PFSK-1 (cell line): Measurements from ENCODE around the gene RIPOR2.

Experiments used
- FOXP2 ChIP-seq: optimal IDR thresholded peaks from 2 replicates; pipeline ENCODE3; 2011; ENCODE audit warnings: borderline replicate concordance, control low read depth, inconsistent platforms; ENCODE audit not compliant: insufficient read depth; ENCODE audit errors: extremely low read length, extremely low read depth
- POLR2AphosphoS5 ChIP-seq: IDR thresholded peaks from 2 replicates; pipeline ENCODE4 v1.6.1; 2012; ENCODE audit warnings: low read depth, mild to moderate bottlenecking, control low read depth, low read length, moderate library complexity
- SIN3A ChIP-seq: IDR thresholded peaks from 2 replicates; pipeline ENCODE4 v1.6.1; 2012; ENCODE audit warnings: mild to moderate bottlenecking, low read length, moderate library complexity, borderline replicate concordance; ENCODE audit not compliant: insufficient read depth
- TAF1 ChIP-seq: IDR thresholded peaks from 2 replicates; pipeline ENCODE4 v1.6.1; 2012; ENCODE audit warnings: low read length, control low read depth, borderline replicate concordance; ENCODE audit not compliant: insufficient read depth
- TF ChIP-seq, protein P1 (sequence below), 2 experiments: IDR thresholded peaks; 2 replicates each; pipeline versions ENCODE4 v1.6.1 to v1.8.0; 2011 to 2012; ENCODE audit warnings: low read depth in 2 of 2, low read length in 2 of 2, control low read depth in 1 of 2, inconsistent platforms in 1 of 2, mild to moderate bottlenecking in 1 of 2, moderate library complexity in 1 of 2; ENCODE audit not compliant: insufficient read depth in 1 of 2

Gene RIPOR2

DNA sequence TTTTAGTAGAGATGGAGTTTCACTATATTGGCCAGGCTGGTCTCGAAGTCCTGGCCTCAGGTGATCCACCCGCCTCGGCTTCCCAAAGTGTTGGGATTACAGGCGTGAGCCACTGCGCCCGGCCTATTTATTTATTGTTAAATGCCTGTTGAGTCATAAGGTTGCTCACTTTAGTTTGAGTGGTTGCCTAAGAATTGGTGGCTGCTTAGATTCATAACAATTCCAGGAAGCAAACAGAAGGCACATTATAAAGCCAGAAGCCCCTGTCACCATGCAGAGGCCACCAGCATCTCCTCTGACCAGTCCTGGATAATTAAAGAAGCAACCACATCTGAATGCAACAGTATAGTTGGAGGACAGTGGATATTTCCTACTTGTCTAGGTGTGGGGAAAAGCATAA, 113.1 kb downstream of the RIPOR2 start:
- TF ChIP-seq TAF1, result no peak
- TF ChIP-seq POLR2AphosphoS5, result no peak
- TF ChIP-seq, protein P1, sequence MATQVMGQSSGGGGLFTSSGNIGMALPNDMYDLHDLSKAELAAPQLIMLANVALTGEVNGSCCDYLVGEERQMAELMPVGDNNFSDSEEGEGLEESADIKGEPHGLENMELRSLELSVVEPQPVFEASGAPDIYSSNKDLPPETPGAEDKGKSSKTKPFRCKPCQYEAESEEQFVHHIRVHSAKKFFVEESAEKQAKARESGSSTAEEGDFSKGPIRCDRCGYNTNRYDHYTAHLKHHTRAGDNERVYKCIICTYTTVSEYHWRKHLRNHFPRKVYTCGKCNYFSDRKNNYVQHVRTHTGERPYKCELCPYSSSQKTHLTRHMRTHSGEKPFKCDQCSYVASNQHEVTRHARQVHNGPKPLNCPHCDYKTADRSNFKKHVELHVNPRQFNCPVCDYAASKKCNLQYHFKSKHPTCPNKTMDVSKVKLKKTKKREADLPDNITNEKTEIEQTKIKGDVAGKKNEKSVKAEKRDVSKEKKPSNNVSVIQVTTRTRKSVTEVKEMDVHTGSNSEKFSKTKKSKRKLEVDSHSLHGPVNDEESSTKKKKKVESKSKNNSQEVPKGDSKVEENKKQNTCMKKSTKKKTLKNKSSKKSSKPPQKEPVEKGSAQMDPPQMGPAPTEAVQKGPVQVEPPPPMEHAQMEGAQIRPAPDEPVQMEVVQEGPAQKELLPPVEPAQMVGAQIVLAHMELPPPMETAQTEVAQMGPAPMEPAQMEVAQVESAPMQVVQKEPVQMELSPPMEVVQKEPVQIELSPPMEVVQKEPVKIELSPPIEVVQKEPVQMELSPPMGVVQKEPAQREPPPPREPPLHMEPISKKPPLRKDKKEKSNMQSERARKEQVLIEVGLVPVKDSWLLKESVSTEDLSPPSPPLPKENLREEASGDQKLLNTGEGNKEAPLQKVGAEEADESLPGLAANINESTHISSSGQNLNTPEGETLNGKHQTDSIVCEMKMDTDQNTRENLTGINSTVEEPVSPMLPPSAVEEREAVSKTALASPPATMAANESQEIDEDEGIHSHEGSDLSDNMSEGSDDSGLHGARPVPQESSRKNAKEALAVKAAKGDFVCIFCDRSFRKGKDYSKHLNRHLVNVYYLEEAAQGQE (IDR thresholded peaks at IDR 0.05; ENCODE audit: insufficient read depth in 1 of 2, low read depth in 2 of 2, low read length in 2 of 2), result no peak
- no peak for TF ChIP-seq FOXP2
- no peak for TF ChIP-seq SIN3A

DNA sequence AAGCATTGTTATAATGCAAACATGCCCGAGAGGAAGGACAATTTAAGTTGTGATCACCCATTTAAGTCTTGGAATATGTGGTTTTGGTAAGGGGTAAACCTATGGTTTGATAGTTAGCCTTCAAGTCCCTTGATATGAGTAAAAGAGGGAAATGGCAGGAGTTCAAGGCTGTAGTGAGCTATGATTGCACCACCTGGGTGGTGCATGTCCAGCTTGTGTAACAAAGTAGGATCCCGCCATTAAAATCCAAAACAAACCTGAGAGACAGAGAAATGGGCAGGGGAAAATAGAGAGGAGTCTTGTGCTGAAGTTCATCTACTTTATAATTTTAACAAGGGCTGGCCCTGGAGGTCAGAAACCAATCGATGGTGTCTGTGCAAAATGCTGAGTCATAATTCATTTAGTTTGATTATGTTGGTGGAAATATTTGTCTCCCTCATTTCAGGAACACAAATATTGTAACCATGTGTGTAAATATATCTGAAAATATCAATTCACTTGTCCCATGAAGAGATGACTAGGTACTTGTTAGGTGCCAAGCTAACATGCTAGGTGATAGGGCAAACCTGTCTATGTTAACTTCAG, 113.8 kb downstream of the RIPOR2 start:
- no peak for TF ChIP-seq SIN3A
- TF ChIP-seq TAF1, result no peak
- no peak for TF ChIP-seq FOXP2
- TF ChIP-seq POLR2AphosphoS5, result no peak
- TF ChIP-seq, protein P1 (IDR thresholded peaks at IDR 0.05; ENCODE audit: insufficient read depth in 1 of 2, low read depth in 2 of 2, low read length in 2 of 2), result no peak

DNA sequence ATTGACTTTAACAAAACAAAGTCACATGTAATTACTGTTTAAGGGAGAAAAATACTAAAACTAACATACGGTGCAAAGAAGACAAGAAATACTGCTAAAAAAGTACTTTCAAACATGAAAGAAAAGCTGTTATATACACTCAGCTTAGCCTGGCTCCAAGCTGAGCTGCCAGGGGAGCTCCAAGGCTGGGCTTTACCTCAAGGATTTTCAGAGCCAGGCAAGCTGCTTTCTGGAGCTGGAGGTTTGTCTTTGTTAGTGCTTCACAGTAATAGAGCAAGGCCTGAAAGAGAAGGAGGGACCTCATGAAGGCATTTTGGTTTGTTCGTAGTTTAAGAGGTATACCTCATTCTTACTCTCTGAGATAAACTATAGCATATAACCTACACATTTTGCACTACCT, 117.4 kb downstream of the RIPOR2 start:
- TF ChIP-seq SIN3A (no peak), POLR2AphosphoS5 (no peak), TAF1 (no peak), FOXP2 (no peak)
- TF ChIP-seq, protein P1 (IDR thresholded peaks at IDR 0.05; ENCODE audit: insufficient read depth in 1 of 2, low read depth in 2 of 2, low read length in 2 of 2), result no peak

DNA sequence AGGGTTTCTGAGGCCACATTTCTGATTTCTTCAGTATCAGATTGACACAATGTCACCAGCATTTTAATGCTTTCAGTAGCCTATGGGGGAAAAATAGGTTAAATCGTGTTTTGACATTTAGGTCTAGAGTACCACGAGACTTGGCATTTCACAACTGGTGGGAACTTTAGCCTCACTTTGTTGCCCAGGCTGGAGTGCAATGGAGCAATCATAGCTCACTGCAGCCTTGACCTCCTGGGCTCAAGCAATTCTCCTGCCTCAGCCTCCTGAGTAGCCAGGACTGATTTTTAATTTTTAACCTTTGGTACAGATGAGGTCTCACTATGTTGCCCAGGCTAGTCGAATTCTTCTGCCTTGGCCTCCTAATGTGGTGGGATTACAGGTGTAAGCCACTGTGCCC, 126.0 kb downstream of the RIPOR2 start:
- no peak for TF ChIP-seq SIN3A
- no peak for TF ChIP-seq FOXP2
- TF ChIP-seq, protein P1 (IDR thresholded peaks at IDR 0.05; ENCODE audit: insufficient read depth in 1 of 2, low read depth in 2 of 2, low read length in 2 of 2), result no peak
- TF ChIP-seq TAF1, result no peak
- no peak for TF ChIP-seq POLR2AphosphoS5

DNA sequence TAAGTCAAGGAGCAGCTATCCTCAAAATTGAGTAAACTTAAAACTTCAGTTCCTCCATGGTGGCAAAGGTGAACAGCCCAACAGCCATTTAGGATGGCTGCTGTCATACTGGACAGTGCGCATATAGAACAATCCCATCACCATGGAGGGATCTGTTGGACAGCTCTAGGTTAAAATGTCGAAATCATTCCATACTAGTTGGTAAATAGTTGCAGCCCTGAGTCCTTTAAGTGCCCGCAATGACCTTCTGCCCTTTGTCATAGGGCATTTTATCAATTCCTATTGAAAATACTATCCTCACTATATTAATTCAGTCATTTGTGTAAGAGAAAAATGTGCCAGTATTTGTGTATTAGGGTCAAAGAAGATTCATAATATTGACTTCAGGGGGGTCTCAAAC, 128.2 kb downstream of the RIPOR2 start:
- TF ChIP-seq POLR2AphosphoS5 (no peak), SIN3A (no peak)
